Stomach smooth muscle (tissue), 2 donors: ENCODE measurements around the gene MMP20.

Source experiments
- H3K27ac ChIP-seq: one replicate; pipeline ENCODE4 v1.7.0; 2013; ENCODE audit warnings: mild to moderate bottlenecking, low read length, inconsistent platforms
- H3K27me3 ChIP-seq, 2 donors: one replicate each; pipeline ENCODE4 v1.7.0; 2013; ENCODE audit warnings: low read length in 2 of 2; ENCODE audit not compliant: insufficient read depth in 2 of 2, control insufficient read depth in 1 of 2
- H3K36me3 ChIP-seq, 2 donors: one replicate each; pipeline ENCODE4 v1.7.0; 2013; ENCODE audit warnings: low read length in 2 of 2; ENCODE audit not compliant: control insufficient read depth in 2 of 2, insufficient read depth in 2 of 2
- H3K4me1 ChIP-seq: one replicate; pipeline ENCODE4 v1.7.0; 2013; ENCODE audit warnings: low read length; ENCODE audit not compliant: control insufficient read depth, insufficient read depth
- H3K4me3 ChIP-seq, 2 donors: one replicate each; pipeline ENCODE4 v1.7.0; 2013; ENCODE audit warnings: low read length in 2 of 2
- H3K9ac ChIP-seq, 2 donors: one replicate each; pipeline ENCODE4 v1.7.0; 2013; ENCODE audit warnings: low read length in 2 of 2, mild to moderate bottlenecking in 1 of 2
- H3K9me3 ChIP-seq, 2 donors: one replicate each; pipeline ENCODE4 v1.7.0; 2013; ENCODE audit warnings: low read length in 2 of 2; ENCODE audit not compliant: control insufficient read depth in 2 of 2
- donor health status: healthy.
- donor health status: Pancreatic carcinoma.

MMP20 gene

DNA sequence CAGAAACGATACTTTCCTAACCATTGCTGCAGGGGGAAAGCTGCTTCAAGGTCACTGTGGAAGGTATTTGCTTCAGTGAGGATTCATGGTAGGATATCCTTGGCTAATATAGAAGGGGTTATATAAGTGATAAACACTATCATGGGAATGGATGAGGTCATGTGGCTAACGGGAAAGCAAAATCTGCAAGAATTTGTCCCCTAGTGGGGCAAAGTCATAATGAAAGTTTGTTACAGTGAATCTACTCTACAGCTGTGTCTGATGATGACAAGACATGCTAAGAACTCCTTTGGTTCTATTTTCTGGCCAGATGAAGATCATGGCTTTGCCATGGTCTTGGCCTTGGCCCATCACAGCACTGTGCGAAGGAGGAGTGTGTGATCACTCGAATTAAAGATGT, 13.8 kb downstream of the MMP20 start:
- H3K4me1 ChIP-seq: no peaks in the 10 kb centered on the region
- no peaks in the 10 kb centered on the region for H3K9me3 ChIP-seq
- H3K9ac ChIP-seq: no peak overlapping the region
- no peak overlapping the region for H3K4me3 ChIP-seq
- H3K27ac ChIP-seq: no peak overlapping the region
- no peaks in the 10 kb centered on the region for H3K36me3 ChIP-seq
- H3K27me3 ChIP-seq: no peaks in the 10 kb centered on the region

DNA sequence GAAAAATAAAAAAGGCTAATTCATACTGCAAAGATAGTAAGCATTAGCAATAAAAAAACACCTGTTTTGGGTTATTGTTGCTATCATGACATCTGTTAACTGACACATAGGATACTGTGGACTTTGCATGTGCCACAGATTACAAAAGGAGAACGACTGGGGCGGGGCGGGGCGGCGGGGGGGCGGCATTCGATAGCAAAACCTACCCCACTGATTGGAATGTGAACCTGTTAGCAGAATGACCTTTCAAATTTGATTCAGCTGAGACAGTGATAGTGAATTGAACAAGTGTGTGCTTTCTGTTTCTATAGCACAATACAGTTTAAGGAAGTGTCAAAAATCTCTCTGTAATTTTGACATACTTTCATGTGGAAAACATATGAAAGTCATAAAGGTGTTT, 14.9 kb downstream of the MMP20 start:
- no peaks in the 10 kb centered on the region for H3K4me1 ChIP-seq
- H3K27ac ChIP-seq: no peak overlapping the region
- no peaks in the 10 kb centered on the region for H3K9me3 ChIP-seq
- H3K9ac ChIP-seq: no peak overlapping the region
- H3K36me3 ChIP-seq: no peaks in the 10 kb centered on the region
- no peak overlapping the region for H3K4me3 ChIP-seq
- no peaks in the 10 kb centered on the region for H3K27me3 ChIP-seq

DNA sequence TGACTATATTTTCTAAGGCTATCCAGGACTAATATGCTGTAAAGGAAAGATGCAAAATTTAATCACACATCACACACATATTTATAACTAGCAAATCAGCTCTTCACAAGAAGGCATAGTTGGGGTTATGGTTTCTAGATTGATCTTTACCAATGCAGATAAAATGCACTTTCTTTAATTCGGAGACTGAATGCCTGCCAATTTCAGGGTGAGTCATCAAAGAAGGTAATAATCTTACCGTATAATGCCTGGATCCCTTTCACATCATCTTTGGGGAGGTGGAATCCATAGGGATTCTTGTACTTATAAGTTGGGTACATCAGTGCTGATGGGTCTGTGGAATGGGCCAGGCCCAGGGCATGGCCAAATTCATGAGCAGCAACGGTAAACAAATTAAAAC, 16.4 kb downstream of the MMP20 start:
- no peaks in the 10 kb centered on the region for H3K27me3 ChIP-seq
- H3K9ac ChIP-seq: no peak overlapping the region
- no peak overlapping the region for H3K4me3 ChIP-seq

DNA sequence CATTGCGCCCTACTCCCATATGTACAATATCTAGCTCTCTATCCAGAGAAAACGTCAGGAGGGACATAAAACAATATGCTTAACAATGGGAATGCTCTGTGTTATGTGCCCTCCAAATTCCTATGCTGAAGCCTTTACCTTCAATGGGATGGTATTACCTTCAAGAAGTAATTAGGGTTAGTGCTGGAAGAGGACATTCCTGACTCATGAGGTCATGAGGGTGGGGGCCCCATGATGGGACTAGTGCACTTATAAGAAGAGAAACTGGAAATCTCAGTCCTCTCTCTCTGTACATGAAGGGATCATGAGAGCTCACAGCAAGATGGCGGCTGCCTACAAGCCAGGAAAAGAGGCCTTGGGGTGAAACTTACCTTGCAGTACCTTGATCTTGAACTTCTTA, 20.3 kb downstream of the MMP20 start:
- no peak overlapping the region for H3K9ac ChIP-seq
- H3K27ac ChIP-seq: no peak overlapping the region
- H3K9me3 ChIP-seq: no peaks in the 10 kb centered on the region
- no peaks in the 10 kb centered on the region for H3K4me1 ChIP-seq
- H3K36me3 ChIP-seq: no peaks in the 10 kb centered on the region
- H3K4me3 ChIP-seq: no peak overlapping the region
- H3K27me3 ChIP-seq: no peaks in the 10 kb centered on the region

More for the DNA sequence above, 16.4 kb downstream of the MMP20 start:
- no peaks in the 10 kb centered on the region for H3K36me3 ChIP-seq
- H3K27ac ChIP-seq: no peak overlapping the region
- H3K4me1 ChIP-seq: no peaks in the 10 kb centered on the region
- H3K9me3 ChIP-seq: no peaks in the 10 kb centered on the region

DNA sequence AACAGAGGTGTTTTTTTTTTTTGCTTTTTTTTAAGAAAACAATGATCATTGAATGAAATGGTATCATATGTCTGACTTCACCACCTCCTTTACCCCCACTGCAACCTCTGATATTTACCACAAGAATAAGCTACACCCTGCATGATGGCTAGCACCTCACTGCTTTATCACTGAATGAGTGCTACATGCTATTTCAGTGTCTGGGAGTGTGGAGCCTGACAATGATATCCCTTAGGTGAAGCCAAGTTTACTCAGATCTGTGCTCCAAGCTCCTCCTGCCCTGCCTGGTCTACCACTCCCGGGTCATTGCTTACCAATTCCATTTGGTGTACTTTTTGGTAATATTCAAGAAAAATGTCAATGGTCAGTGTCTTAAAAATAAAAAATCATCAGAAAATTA, 21.1 kb downstream of the MMP20 start:
- Histone ChIP-seq H3K9me3 (no peaks in the 10 kb centered on the region), H3K27me3 (no peaks in the 10 kb centered on the region), H3K9ac (no peak overlapping the region), H3K27ac (no peak overlapping the region), H3K36me3 (no peaks in the 10 kb centered on the region), H3K4me3 (no peak overlapping the region), H3K4me1 (no peaks in the 10 kb centered on the region)

DNA sequence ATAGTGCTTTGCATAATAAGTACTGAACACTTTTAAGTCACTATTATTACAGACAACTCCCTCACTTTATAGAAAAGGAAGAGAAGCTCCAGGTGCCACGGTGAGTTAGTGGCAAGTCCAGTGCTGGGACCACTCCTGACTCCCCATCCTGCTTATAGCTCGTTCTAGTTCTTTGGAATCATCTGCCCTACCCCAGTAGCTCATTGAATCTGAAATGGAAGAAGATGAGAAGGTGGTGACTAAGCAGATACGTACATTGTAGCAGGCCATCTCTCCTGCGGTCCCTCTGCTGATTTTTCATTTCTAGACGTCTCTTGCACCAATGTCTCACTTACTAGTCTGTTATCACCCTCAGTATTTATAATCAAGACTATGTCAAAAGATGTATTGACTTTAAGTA, 21.6 kb downstream of the MMP20 start:
- Histone ChIP-seq H3K27ac (no peak overlapping the region), H3K27me3 (no peaks in the 10 kb centered on the region), H3K36me3 (no peaks in the 10 kb centered on the region), H3K9ac (no peak overlapping the region), H3K4me1 (no peaks in the 10 kb centered on the region), H3K9me3 (no peaks in the 10 kb centered on the region), H3K4me3 (no peak overlapping the region)

DNA sequence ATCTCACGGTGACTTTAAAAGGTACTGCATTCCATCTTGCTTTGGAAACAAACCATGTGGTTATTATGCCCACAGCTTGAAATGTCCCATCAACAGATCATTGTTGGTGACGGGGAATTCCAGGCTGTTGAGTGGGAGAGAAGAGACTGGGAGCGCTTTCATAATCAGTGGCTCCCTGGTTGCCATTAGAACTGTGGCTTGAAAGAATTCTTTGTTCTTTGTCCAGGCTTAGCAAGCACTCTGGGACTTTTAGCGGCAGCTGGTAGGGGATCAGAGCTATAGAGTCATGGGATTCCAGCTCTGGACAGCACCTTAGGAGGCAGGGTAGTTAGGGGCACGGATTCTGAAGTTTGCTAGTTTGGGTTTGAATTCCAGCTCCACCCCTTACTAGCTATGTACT, 22.0 kb downstream of the MMP20 start:
- H3K27ac ChIP-seq: no peak overlapping the region
- H3K4me3 ChIP-seq: no peak overlapping the region
- no peaks in the 10 kb centered on the region for H3K4me1 ChIP-seq
- H3K27me3 ChIP-seq: no peaks in the 10 kb centered on the region
- no peaks in the 10 kb centered on the region for H3K9me3 ChIP-seq
- no peaks in the 10 kb centered on the region for H3K36me3 ChIP-seq
- H3K9ac ChIP-seq: no peak overlapping the region

DNA sequence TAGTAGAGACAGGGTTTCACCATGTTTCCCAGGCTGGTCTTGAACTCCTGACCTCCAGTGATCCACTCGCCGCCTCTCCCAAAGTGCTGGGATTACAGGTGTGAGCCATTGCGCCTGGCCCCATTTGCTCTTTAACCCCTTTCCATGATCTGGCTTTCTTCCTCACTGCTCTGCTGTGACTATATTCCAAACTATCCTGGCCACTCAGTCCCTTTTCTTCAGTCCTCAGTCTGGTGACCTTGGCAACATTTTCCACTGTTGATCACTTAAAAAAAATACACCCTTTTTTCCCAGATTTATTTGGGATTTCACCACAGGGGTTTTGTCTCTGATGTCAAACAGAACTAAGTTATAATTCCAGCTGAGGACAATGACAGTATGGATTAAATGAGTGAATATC, 24.5 kb downstream of the MMP20 start:
- no peak overlapping the region for H3K9ac ChIP-seq
- H3K36me3 ChIP-seq: no peaks in the 10 kb centered on the region
- H3K4me1 ChIP-seq: no peaks in the 10 kb centered on the region
- H3K27me3 ChIP-seq: no peaks in the 10 kb centered on the region
- no peaks in the 10 kb centered on the region for H3K9me3 ChIP-seq
- H3K4me3 ChIP-seq: no peak overlapping the region
- no peak overlapping the region for H3K27ac ChIP-seq

DNA sequence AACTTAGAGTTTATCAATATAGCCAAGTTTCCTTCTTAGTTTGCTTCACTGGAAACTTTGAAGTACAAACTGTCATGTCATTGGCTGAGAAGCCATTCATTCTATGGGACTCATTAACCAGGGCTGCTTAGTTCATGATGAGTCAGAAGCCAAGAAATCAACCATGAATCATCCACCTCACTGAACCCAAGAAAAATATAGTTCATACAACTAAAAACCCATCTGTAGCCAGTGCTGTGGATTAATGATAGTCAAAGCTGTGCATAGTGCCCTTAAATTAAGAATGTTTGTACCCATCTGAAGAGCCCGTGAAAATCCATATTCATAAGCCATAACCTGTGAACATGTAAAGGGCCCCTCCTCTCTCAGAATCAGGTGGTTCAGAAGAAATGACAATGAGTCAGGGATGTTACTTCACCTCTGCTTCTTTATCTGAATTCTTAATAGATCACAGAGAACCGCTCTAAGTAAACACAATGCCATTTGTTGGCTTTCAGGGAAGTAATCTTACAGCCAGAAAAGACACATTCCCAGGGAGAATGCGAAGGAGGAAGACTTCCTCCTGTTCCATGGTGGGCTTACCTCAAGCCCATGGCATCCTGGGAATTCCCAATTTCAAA, 25.4 kb downstream of the MMP20 start:
- H3K9me3 ChIP-seq: no peaks in the 10 kb centered on the region
- no peaks in the 10 kb centered on the region for H3K4me1 ChIP-seq
- no peak overlapping the region for H3K9ac ChIP-seq
- H3K27me3 ChIP-seq: no peaks in the 10 kb centered on the region
- no peak overlapping the region for H3K4me3 ChIP-seq
- H3K36me3 ChIP-seq: no peaks in the 10 kb centered on the region
- no peak overlapping the region for H3K27ac ChIP-seq

DNA sequence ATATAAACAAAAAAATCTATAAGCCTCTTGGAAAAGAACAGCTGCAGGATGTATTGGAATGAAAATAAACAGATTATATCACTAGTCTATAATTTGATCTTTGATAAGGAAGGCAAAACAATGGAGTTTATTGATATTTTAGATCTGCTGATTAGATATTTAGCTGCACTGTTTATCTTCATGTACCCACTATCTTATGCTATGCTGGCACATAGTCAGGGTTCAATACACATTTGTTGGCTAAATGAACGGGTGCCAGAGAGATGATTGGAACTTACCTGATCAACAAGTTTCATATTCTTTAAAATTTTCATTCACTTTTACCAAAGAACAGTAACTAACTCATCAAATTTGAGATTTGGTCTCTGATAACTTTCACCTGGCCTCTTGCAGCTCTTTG, 26.9 kb downstream of the MMP20 start:
- Histone ChIP-seq H3K4me1 (no peaks in the 10 kb centered on the region), H3K27me3 (no peaks in the 10 kb centered on the region), H3K4me3 (no peak overlapping the region), H3K9ac (no peak overlapping the region), H3K27ac (no peak overlapping the region), H3K36me3 (no peaks in the 10 kb centered on the region), H3K9me3 (no peaks in the 10 kb centered on the region)

DNA sequence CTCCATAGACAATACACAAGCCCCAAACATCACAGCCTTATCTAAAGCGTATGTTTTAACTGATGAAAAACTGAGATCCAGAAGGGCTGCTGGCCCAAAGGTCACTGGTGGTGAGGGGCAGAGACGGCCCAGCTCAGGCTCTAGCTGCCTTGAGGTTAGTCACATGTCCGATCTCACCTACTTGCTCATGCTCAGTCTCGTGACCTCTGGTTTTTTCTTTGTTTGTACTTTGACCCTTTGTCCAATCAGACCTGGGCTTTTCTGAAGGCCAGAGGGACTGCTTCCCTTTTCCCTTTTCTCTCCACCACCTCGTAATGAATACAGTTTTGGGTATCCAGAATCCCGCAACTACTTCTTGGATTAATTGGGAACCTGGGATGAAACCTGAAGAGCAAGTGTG, 28.6 kb downstream of the MMP20 start:
- Histone ChIP-seq H3K36me3 (no peaks in the 10 kb centered on the region), H3K4me3 (no peak overlapping the region), H3K27me3 (no peaks in the 10 kb centered on the region), H3K27ac (no peak overlapping the region), H3K4me1 (no peaks in the 10 kb centered on the region), H3K9me3 (no peaks in the 10 kb centered on the region), H3K9ac (no peak overlapping the region)
